GM19193 (cell line): ENCODE measurements around the gene CTNNBL1.

Source experiments
- POLR2A ChIP-seq: IDR thresholded peaks from 4 replicates; pipeline ENCODE4 v1.6.1; 2011; ENCODE audit not compliant: insufficient read depth, insufficient read length; ENCODE audit errors: extremely low read depth

Gene CTNNBL1

DNA sequence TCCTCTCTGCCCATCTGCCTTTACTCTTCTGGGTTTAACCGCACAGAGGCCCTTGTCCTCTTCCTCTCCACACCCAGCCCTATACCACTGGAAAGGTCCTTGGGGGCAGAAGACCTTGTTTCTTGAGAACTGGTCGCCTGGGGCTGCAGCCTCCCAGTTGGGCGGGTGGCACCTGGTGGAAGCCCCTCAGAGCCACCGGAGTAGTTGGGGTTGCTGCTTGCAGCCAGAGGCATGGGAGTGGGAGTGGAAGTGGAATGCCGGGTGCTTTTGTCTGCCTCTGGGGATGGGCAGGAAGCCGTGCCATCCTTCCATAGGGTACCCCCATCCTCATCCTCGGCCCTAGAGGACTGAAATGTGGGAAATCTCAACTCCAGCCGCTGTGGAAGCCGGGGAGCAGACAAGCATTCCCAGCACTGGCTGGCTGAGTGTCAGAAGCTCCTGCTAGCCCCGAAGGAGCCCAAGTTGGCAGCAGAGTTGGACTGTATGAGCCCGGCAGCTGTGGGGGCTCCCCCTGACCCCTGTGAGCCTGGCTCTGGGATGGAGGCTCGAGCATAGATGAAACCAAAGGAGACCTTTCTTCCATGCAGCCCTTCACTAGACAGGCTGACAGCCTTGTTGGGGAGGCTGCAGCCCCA, 210.3 kb downstream of the CTNNBL1 start:
- TF ChIP-seq POLR2A: no peak

DNA sequence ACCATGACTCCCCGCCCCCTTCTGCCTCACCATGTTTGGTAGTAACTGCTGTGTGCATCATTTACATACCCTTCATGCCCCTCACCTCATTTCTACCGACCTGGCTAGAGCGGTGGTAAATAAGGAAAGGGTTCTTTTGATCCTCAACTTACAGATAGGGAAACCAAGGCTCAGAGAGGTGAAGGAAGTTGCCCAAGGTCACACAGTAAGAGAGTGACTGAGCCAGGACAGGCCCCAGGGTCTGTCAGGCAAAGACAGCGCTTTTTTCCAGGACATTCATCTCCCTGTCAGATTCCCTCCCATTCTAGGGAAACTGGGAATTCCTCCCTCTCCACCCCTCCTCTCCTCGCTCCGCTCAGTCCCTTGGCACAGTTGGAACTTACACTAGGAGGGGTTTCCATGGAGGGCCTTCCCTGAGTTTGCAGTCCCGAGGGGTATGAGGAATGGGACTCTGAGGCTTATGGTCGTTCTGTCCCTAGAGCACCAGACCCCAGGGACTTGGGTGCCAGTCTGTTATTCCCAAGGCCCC, 211.1 kb downstream of the CTNNBL1 start:
- no peak for TF ChIP-seq POLR2A

DNA sequence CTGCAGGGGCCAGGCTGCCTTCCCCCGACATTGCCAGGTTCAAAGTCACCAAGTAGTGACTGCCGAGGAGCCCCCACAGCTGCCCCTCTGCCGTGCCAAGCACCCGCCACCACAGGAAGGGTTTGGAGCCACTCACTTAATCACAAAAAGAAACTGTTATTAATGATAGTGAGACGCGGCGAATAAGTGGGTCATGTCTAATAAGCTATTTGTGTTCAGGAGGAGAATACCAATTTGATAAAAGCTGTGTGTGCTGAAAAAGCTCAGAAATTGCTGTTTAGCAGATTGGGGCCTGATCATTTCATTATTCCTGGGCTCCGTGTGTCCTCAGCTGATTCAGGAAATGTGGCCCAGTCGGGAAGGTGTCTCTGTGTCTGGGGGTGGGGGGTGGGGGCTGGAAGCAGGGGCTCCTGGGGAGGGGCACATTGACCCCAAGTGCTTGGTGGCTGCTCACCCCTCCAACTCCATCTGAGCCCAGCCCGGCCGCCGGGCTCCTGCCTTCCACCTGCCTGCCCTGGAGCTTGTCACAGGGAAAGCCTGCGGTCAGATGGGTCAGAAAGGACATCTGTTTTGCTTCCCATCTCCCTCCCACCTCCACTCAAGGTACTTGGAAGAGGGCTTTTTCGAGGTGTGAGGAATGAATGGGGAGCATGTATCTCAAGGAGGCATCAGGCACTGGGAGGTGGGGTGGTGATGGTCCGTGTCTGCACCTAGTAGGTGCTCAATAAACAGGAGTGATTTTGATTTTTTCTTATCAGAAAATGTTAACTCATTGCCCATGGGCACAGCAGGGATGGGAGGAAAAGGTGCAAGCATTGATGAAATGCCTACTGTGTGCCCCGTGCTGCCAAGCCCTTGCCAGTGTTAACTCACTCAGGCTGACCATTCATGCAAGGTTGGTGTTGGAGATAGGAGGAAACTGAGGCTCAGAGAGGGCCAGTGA, 212.1 kb downstream of the CTNNBL1 start:
- TF ChIP-seq POLR2A: no peak

DNA sequence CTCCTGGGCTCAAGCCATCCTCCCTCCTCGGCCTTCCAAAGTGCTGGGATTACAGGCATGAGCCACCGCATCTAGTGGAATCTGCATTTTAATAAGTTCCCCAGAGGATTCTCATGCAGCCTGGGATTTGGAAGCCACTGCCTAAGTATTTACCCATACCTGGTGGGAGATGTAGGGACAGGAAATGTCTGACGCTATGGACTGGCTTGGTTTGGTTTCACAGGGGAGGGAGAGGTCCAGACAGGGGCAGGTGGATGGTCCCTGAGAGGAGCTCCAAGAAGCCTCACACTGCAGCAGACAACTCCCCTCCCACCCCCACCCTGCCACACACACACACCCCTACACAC, 213.5 kb downstream of the CTNNBL1 start:
- TF ChIP-seq POLR2A: no peak

DNA sequence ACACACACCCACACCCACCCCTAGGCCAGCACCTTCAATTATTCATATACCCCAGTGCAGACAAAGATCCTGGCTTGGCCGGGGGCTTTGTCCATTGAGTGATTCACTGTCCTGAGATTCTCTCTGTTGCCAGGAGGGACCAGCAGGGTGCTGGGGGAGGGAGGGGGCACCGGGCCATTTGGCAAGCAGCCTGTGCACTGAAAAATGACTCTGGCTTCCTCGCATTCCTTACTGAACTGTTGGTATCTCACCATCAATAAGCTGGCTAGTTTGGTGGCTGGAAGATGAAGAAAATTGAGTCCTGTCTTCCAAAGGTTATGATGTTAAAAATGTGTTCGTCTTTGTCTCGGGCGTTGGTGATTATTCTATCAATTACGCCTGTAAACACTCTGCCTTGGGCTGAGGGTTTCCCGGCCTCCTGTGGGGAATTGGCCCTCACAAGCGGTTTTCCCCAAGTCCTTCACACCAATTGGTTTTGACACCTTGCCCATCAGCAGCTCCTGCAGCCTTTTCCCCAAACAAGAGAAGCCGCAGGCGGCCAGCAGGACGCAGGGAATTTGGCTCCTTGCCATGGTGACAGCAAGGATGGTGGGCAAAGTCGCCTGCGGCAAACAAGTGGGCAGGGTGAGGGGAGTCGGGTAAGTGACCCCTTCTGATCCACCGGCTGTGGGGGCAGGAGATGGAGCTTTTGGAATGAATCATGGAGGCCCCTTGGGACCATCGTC, 214.0 kb downstream of the CTNNBL1 start:
- TF ChIP-seq POLR2A: no peak

DNA sequence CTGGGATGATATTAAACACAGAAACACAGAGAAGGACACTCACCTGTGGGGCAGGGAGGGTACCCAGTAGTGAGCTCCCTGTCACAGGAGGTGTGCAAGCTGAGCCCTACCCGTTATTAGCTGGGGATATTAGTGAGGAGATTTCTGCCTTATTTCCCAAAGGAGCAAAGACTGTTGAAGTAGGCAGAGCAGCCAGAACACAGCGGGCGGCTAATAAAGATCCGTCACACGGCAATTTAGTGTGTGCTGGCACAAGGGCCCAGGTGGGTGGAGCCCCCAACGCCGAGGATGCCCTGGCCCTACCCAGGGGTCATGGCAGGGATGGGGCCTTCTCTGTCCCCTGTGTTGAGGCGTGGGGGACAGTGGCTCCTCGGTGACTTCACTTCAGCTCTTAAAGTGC, 217.4 kb downstream of the CTNNBL1 start:
- TF ChIP-seq POLR2A: no peak

DNA sequence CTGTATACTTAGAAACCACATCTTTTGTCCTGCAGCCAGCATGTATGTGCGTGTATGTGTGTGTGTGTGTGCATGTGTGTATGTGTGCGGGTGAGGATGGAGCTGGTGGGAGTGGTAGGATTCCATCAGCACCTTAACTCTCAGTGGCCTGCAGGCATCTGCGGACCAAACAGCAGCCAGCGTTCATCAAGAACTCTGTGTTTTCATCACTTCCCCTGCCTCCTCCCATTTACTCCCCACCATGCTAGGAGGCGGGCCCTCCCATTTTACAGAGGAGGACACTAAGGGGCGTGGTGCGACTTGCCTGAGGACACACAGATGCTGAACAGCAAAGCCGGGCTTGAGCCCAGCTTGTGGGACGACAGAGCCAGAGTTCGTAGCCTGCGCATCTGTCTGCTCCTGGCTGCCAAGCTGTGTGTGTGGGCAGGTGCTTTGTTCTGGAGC, 218.0 kb downstream of the CTNNBL1 start:
- no peak for TF ChIP-seq POLR2A

DNA sequence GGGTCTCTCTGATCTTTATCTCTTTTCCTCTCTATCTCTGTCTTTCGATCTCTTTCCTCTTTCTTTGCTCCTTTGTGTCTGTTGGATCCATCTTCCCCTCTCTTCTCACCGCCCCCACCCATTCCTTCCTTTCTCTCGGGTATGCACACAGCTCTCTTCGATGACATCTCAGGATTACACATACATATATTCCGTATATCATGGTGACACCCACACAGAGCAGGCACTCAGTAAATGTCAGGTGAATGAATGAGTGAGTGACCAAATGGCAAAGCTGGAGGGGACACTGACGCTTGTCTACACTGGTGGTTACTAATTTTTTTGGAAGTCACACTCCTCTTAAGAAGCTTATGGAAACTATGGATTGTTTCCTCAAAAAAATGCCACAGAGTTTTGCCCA, 219.0 kb downstream of the CTNNBL1 start:
- TF ChIP-seq POLR2A: no peak

DNA sequence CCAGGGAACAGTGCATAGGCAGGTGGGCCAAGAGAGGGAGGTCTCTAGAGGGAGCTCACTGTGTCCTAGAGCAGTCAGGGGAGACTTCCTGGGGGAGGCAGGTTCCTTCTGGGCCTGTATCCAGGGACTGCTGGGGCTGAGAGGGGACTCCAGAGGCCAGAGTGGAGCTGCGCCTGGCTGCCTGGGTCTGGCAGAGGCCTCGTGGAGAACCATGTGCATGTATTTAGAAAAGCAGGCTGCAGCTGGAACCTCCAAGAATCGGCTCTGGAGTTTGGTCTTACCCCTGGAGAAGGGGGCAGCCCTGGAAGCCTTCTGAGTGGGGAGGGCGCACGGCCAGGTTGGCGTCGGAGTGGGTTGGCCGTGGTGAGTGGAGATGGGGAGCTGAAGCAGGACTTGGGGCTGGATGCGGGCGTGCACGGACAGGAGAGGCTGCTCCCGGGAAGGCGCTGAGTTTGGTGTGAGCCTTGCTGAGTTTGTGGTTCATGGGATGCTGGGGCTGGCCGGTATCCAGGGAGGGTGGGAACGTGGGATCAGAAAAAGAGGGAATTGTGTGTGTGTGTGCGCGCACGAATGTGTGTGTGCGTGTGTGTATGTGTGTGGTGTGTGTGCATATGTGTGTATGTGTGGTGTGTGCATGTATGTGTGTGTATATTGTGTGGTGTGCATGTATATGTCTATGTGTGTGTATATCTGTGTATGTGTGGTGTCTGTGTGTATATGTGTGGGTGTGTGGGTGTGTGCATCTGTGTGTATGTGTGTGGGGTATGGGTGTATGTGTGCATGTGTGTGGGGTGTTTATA, 219.9 kb downstream of the CTNNBL1 start:
- TF ChIP-seq POLR2A: no peak

DNA sequence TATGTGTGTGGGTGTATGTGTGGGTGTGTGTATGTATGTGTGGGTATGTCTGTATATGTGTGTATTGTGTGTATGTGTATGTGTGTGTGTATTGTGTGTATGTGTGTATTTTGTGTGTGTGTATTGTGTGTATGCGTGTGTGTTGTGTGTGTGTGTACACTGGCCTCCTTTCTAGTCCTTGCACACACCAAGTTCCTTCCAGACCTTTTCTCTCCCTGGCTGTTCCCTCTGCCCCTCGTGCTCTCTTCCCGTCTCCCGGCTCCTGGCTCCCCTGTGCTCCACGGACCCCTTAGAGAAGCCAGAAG, 220.5 kb downstream of the CTNNBL1 start:
- TF ChIP-seq POLR2A: no peak

DNA sequence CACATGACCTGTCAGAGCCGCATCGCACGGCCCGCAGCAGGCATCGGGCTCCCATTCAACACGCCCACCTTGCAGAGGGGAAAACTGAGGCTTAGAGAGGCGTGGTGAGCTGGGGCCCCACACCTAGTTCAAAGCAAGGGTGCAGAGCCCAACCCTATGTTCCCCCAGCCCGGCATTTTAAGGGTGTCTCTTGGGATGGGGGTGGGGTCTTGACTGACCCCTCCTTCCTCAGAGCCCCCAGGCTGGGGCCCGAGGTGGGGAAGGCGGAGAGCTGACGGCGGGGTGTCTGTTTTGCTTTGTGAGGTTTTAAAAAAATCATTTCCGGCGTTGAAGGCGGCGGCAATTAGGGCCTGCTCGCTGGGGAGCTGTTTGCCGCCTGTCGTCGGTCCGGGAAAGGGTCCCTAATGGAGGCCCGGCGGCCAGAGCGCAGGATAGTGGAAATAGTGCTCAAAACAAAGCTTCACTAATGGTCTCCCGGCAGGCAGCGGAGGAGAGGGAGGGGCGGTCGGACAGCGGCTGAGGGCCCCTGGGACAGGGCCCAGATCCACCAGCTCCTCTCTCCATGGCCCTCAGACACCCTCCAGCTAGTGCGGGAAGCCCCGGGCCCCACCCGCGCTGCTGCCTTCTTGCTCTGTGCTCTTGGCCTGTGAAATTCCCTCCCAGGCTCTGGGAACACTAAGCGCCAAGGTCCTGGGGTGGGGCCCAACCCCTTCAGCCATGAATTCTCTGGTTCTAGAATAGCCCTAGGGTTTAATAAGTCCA, 221.0 kb downstream of the CTNNBL1 start:
- peak; percentile 16 for TF ChIP-seq POLR2A

DNA sequence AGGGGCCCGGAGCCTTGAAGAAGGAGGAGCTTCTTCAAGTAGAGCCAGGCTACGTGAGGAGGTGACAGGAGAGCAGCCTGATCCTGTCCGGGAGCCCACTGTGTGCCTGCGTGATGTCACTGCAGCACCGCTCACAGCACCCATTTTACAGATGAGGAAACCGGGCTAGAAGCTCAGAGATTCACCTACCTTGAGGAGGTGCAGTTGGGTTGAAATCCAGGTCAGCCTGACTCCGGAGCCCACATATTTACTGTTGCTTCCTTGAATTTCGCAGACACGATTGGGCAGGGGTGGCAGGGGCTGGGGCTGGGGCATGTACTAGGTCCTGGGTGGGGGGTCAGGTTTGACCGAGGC, 221.6 kb downstream of the CTNNBL1 start:
- no peak for TF ChIP-seq POLR2A

DNA sequence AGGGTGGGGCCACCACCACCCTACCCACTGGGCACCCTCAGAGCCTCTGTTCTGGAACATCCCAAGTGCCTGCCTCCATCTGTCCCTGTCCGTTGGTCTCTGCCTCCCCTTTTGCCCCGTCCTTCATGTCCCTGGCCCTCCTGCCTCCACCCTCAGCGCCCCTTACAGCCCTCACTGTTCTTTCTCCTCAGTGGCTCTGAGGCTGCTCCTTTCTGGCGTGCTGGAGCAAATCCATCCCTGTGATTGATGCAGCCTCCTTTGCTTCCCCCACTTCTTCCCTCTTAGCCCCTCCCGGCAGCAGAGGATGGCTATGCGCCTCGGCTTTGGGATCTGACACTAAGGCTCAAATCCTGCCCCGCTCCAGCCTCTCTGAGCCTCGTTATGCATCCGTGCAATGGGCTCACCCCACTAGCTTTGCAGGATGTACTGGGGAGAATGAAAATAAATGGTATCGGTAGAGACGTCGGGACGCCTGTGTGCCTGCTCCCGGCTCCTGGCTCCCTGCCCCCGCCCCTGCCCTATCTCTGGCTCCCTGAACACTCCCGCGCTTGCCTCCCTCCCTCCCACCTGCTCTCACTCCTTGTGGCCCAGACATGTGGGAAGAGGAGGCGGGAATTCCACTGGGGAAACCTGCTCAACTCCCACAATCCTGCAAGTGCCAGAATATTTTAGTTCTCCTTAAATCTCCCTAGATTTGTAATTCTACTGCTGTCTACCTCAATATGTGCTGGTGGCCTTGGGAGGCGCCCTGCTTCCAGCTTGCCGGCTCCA, 222.2 kb downstream of the CTNNBL1 start:
- no peak for TF ChIP-seq POLR2A
